HepG2 (cell line): ENCODE results near the gene TST.

Experiments used
- MYC ChIP-seq: sonication (generic); formaldehyde crosslinking; IDR thresholded peaks from 2 replicates; pipeline ENCODE4 v1.9.0; 2021; ENCODE audit warnings: missing genetic modification reagents, borderline replicate concordance
- NFYB ChIP-seq: sonication (generic); formaldehyde crosslinking; IDR thresholded peaks from 2 replicates; pipeline ENCODE4 v1.4.0; 2020; ENCODE audit warnings: missing genetic modification reagents
- POLR2AphosphoS5 ChIP-seq: IDR thresholded peaks from 2 replicates; pipeline ENCODE4 v1.6.1; 2012; ENCODE audit warnings: low read depth, low read length
- PPARG ChIP-seq: conservative IDR thresholded peaks from 2 replicates; pipeline ENCODE4 v1.6.1; 2016; ENCODE audit warnings: missing biosample characterization, missing genetic modification reagents
- REPIN1 ChIP-seq: sonication (generic); formaldehyde crosslinking; IDR thresholded peaks from 2 replicates; pipeline ENCODE4 v1.8.0; 2022; ENCODE audit warnings: missing genetic modification reagents, low read depth, mild to moderate bottlenecking, borderline replicate concordance
- TBP ChIP-seq: sonication (generic); formaldehyde crosslinking; IDR thresholded peaks from 2 replicates; pipeline ENCODE4 v1.5.0; 2020; ENCODE audit warnings: missing genetic modification reagents
- ZNF121 ChIP-seq: sonication (generic); formaldehyde crosslinking; IDR thresholded peaks from 2 replicates; pipeline ENCODE4 v1.5.0; 2020; ENCODE audit warnings: mild to moderate bottlenecking, missing genetic modification reagents
- ZNF569 ChIP-seq: sonication (generic); formaldehyde crosslinking; IDR thresholded peaks from 2 replicates; pipeline ENCODE4 v1.5.0; 2020; ENCODE audit warnings: mild to moderate bottlenecking, missing genetic modification reagents, moderate library complexity, borderline replicate concordance
- ZNF615 ChIP-seq: sonication (generic); formaldehyde crosslinking; IDR thresholded peaks from 2 replicates; pipeline ENCODE4 v1.5.0; 2020; ENCODE audit warnings: mild to moderate bottlenecking, missing genetic modification reagents, borderline replicate concordance
- TF ChIP-seq, protein P1 (sequence below): sonication (generic); formaldehyde crosslinking; IDR thresholded peaks from 2 replicates; pipeline ENCODE4 v1.4.0; 2020; ENCODE audit warnings: missing genetic modification reagents
- TF ChIP-seq, protein P2 (sequence below): sonication (generic); formaldehyde crosslinking; IDR thresholded peaks from 2 replicates; pipeline ENCODE4 v1.5.0; 2020; ENCODE audit warnings: mild to moderate bottlenecking, missing genetic modification reagents, moderate library complexity
- TF ChIP-seq, protein P3 (sequence below): sonication (generic); formaldehyde crosslinking; IDR thresholded peaks from 2 replicates; pipeline ENCODE4 v1.5.0; 2020; ENCODE audit warnings: missing genetic modification reagents

DNA sequence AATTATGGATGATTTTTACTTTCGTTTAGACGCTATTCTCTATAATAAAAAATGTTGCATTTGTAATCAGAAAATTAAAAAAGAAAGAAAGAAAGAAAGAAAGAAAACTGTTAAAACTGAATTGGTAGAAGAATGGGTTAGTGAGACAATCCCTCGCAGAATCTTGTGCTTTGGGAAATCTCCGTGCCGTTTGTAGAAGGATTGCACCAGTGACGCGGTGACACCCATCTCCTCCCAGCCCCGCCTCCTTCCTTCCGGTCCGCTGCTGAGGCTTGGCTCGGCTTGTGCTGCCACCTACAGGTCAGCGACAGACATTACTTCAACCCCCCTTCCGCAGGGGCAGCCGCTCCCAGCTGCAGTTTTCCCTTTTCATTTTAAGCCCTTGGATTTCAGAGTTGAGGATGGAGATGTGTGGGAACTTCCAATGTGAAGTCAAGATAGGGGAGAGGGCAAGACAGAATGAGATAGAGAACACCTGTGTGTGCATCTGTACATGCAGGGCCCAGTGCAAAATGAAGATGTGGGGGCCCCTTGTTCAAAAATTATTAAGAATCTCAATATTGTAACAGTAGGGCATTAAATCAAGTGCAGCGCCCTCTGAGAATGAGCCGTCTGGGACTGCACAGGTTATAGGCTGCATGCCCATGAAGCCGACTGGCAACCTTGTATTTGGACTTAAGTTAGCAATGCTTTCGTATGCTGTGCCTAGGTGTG is 41.1 kb downstream of the TST start:
- TF ChIP-seq, protein P1, sequence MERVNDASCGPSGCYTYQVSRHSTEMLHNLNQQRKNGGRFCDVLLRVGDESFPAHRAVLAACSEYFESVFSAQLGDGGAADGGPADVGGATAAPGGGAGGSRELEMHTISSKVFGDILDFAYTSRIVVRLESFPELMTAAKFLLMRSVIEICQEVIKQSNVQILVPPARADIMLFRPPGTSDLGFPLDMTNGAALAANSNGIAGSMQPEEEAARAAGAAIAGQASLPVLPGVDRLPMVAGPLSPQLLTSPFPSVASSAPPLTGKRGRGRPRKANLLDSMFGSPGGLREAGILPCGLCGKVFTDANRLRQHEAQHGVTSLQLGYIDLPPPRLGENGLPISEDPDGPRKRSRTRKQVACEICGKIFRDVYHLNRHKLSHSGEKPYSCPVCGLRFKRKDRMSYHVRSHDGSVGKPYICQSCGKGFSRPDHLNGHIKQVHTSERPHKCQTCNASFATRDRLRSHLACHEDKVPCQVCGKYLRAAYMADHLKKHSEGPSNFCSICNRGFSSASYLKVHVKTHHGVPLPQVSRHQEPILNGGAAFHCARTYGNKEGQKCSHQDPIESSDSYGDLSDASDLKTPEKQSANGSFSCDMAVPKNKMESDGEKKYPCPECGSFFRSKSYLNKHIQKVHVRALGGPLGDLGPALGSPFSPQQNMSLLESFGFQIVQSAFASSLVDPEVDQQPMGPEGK (CRISPR knock-in tag) = peak; percentile 50; the same call in 1 of the 2 replicates
- TF ChIP-seq MYC (CRISPR knock-in tag) (no peak), ZNF121 (no peak), ZNF569 (CRISPR knock-in tag) (no peak), ZNF615 (CRISPR knock-in tag) (no peak), PPARG (no peak), POLR2AphosphoS5 (no peak), REPIN1 (no peak), NFYB (CRISPR knock-in tag) (no peak), TBP (CRISPR knock-in tag) (no peak)
- TF ChIP-seq, protein P2, sequence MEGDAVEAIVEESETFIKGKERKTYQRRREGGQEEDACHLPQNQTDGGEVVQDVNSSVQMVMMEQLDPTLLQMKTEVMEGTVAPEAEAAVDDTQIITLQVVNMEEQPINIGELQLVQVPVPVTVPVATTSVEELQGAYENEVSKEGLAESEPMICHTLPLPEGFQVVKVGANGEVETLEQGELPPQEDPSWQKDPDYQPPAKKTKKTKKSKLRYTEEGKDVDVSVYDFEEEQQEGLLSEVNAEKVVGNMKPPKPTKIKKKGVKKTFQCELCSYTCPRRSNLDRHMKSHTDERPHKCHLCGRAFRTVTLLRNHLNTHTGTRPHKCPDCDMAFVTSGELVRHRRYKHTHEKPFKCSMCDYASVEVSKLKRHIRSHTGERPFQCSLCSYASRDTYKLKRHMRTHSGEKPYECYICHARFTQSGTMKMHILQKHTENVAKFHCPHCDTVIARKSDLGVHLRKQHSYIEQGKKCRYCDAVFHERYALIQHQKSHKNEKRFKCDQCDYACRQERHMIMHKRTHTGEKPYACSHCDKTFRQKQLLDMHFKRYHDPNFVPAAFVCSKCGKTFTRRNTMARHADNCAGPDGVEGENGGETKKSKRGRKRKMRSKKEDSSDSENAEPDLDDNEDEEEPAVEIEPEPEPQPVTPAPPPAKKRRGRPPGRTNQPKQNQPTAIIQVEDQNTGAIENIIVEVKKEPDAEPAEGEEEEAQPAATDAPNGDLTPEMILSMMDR (CRISPR knock-in tag) = peak; percentile 94
- TF ChIP-seq, protein P3, sequence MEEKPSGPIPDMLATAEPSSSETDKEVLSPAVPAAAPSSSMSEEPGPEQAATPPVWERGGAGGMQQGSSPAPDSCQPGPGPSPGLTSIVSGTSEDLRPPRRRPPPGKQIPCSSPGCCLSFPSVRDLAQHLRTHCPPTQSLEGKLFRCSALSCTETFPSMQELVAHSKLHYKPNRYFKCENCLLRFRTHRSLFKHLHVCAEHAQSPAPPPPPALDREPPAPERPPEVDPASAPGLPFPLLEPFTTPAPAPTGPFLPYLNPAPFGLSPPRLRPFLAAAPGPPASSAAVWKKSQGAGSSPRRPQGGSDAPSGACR (CRISPR knock-in tag) = no peak
